Duodenal mucosa (tissue), 2 donors: ENCODE measurements around the gene VSTM2B.
"Not testable (repeated sequence)": the region's sequence is repeated elsewhere in the genome, so short reads cannot be mapped to it uniquely, and the experiment has no call there.

Source experiments
- H3K27ac ChIP-seq: one replicate; pipeline ENCODE4 v1.7.0; 2013; ENCODE audit warnings: low read depth, low read length
- H3K27me3 ChIP-seq, 2 donors: one replicate each; pipeline ENCODE4 v1.7.0; 2013; ENCODE audit warnings: low read length in 2 of 2, control low read depth in 1 of 2; ENCODE audit not compliant: insufficient read depth in 2 of 2, control insufficient read depth in 1 of 2
- H3K36me3 ChIP-seq, 2 donors: one replicate each; pipeline ENCODE4 v1.7.0; 2013; ENCODE audit warnings: low read length in 2 of 2, control low read depth in 1 of 2; ENCODE audit not compliant: insufficient read depth in 2 of 2, control insufficient read depth in 1 of 2
- H3K4me1 ChIP-seq, 2 donors: one replicate each; pipeline ENCODE4 v1.7.0; 2013; ENCODE audit warnings: low read length in 2 of 2, control low read depth in 1 of 2; ENCODE audit not compliant: insufficient read depth in 2 of 2, control insufficient read depth in 1 of 2
- H3K4me3 ChIP-seq, 2 donors: one replicate each; pipeline ENCODE4 v1.7.0; 2013; ENCODE audit warnings: low read length in 2 of 2, low read depth in 1 of 2
- H3K9ac ChIP-seq, 2 donors: one replicate each; pipeline ENCODE4 v1.7.0; 2013; ENCODE audit warnings: low read length in 2 of 2, low read depth in 1 of 2
- H3K9me3 ChIP-seq, 2 donors: one replicate each; pipeline ENCODE4 v1.7.0; 2013; ENCODE audit warnings: low read length in 2 of 2, control low read depth in 1 of 2; ENCODE audit not compliant: control insufficient read depth in 1 of 2

VSTM2B gene

GRCh38 chr19:29545447-29545846, 19.7 kb downstream of the VSTM2B start:
- not testable (repeated sequence) for H3K27ac ChIP-seq, H3K9ac ChIP-seq, H3K9me3 ChIP-seq, H3K4me1 ChIP-seq, H3K4me3 ChIP-seq, H3K36me3 ChIP-seq, H3K27me3 ChIP-seq

- H3K9ac ChIP-seq = no peak overlapping the region
- no peak overlapping the region for H3K27ac ChIP-seq
- H3K27me3 ChIP-seq = no peaks in the 10 kb centered on the region
- no peaks in the 10 kb centered on the region for H3K4me1 ChIP-seq
- H3K4me3 ChIP-seq = no peak overlapping the region
- H3K36me3 ChIP-seq = no peaks in the 10 kb centered on the region
- H3K9me3 ChIP-seq = no peaks in the 10 kb centered on the region
Observed at GRCh38 chr19:29545866-29546582, 20.2 kb downstream of the VSTM2B start.

GRCh38 chr19:29546583-29547190, 20.9 kb downstream of the VSTM2B start:
- H3K27me3 ChIP-seq = no peaks in the 10 kb centered on the region
- no peaks in the 10 kb centered on the region for H3K4me1 ChIP-seq
- no peaks in the 10 kb centered on the region for H3K36me3 ChIP-seq
- H3K4me3 ChIP-seq = no peak overlapping the region
- no peak overlapping the region for H3K9ac ChIP-seq
- H3K9me3 ChIP-seq = no peaks in the 10 kb centered on the region
- H3K27ac ChIP-seq = no peak overlapping the region

- Histone ChIP-seq H3K9me3 (no peaks in the 10 kb centered on the region), H3K27me3 (no peaks in the 10 kb centered on the region), H3K4me3 (no peak overlapping the region), H3K27ac (no peak overlapping the region), H3K4me1 (no peaks in the 10 kb centered on the region), H3K36me3 (no peaks in the 10 kb centered on the region), H3K9ac (no peak overlapping the region)
Observed at GRCh38 chr19:29547361-29547960, 21.7 kb downstream of the VSTM2B start.

- Histone ChIP-seq H3K9me3 (no peaks in the 10 kb centered on the region), H3K9ac (no peak overlapping the region)
Observed at GRCh38 chr19:29547981-29548380, 22.2 kb downstream of the VSTM2B start.

GRCh38 chr19:29548483-29549085, 22.8 kb downstream of the VSTM2B start:
- Histone ChIP-seq H3K27me3 (no peaks in the 10 kb centered on the region), H3K9ac (no peak overlapping the region), H3K9me3 (no peaks in the 10 kb centered on the region), H3K27ac (no peak overlapping the region), H3K4me1 (no peaks in the 10 kb centered on the region), H3K4me3 (no peak overlapping the region), H3K36me3 (no peaks in the 10 kb centered on the region)

More at GRCh38 chr19:29547981-29548380, 22.2 kb downstream of the VSTM2B start:
- Histone ChIP-seq H3K4me1 (no peaks in the 10 kb centered on the region), H3K27me3 (no peaks in the 10 kb centered on the region), H3K27ac (no peak overlapping the region), H3K36me3 (no peaks in the 10 kb centered on the region), H3K4me3 (no peak overlapping the region)

- Histone ChIP-seq H3K4me1 (no peaks in the 10 kb centered on the region), H3K4me3 (no peak overlapping the region), H3K9me3 (no peaks in the 10 kb centered on the region), H3K27ac (no peak overlapping the region), H3K36me3 (no peaks in the 10 kb centered on the region), H3K9ac (no peak overlapping the region), H3K27me3 (no peaks in the 10 kb centered on the region)
Observed at GRCh38 chr19:29549105-29550070, 23.6 kb downstream of the VSTM2B start.

GRCh38 chr19:29550896-29551295, 25.1 kb downstream of the VSTM2B start:
- no peaks in the 10 kb centered on the region for H3K9me3 ChIP-seq
- no peaks in the 10 kb centered on the region for H3K36me3 ChIP-seq
- no peak overlapping the region for H3K9ac ChIP-seq
- H3K4me1 ChIP-seq = no peaks in the 10 kb centered on the region
- H3K27ac ChIP-seq = no peak overlapping the region
- H3K27me3 ChIP-seq = no peaks in the 10 kb centered on the region
- no peak overlapping the region for H3K4me3 ChIP-seq

GRCh38 chr19:29551774-29552173, 26.0 kb downstream of the VSTM2B start:
- Histone ChIP-seq H3K36me3 (no peaks in the 10 kb centered on the region), H3K9me3 (no peaks in the 10 kb centered on the region), H3K4me1 (no peaks in the 10 kb centered on the region), H3K4me3 (no peak overlapping the region), H3K9ac (no peak overlapping the region), H3K27ac (no peak overlapping the region), H3K27me3 (no peaks in the 10 kb centered on the region)
